ENCODE data around the gene PEX11A. TPM values are rescaled to one million over a fixed set of nuclear protein-coding genes. Genes with fewer than 3 reads are reported as not detected.

Gene PEX11A
- total RNA-seq, 2 donors from 2014 or later, result 0.16 to 0.37 TPM

- Mint-ChIP-seq H3K27ac (no peak overlapping the region), H3K27me3 (peaks cover 73% of the 10 kb centered on the region), H3K4me1 (peaks cover 12% of the 10 kb centered on the region), H3K4me3 (no peak overlapping the region), H3K36me3 (ENCODE audit: low read depth) (peaks cover 14% of the 10 kb centered on the region)
- no peak for ATAC-seq
- no peaks in the 10 kb centered on the region for H3K9me3 ChIP-seq (ENCODE audit: control insufficient read depth, low read length, poor library complexity, severe bottlenecking)
- no peak for DNase-seq
Measured at GRCh38 chr15:89657686-89658200, 32.8 kb downstream of the PEX11A start.

GRCh38 chr15:89656116-89656815 lies 34.3 kb downstream of the PEX11A start:
- no peak overlapping the region for H3K4me3 Mint-ChIP-seq
- no peak for ATAC-seq

GRCh38 chr15:89654847-89655805 lies 35.4 kb downstream of the PEX11A start, which contains the start of gene KIF7:
KIF7 (minus strand) TSS chr15:89655467; CDS start chr15:89652930, 2,537 bp downstream.
- H3K9me3 ChIP-seq (ENCODE audit: control insufficient read depth, low read length, poor library complexity, severe bottlenecking), result no peaks in the 10 kb centered on the region
- Mint-ChIP-seq H3K36me3 (ENCODE audit: low read depth) (peaks cover 12% of the 10 kb centered on the region), H3K27ac (no peak within 1 kb of the TSS), H3K4me3 (peak within 1 kb of the TSS; percentile 82), H3K4me1 (peaks cover 9% of the 10 kb centered on the region), H3K27me3 (peaks cover 72% of the 10 kb centered on the region)
- DNase-seq (no peak), ATAC-seq (peak; percentile 37)

More at GRCh38 chr15:89656116-89656815, 34.3 kb downstream of the PEX11A start:
- peaks cover 14% of the 10 kb centered on the region for H3K36me3 Mint-ChIP-seq (ENCODE audit: low read depth)
- H3K27me3 Mint-ChIP-seq, result peaks cover 75% of the 10 kb centered on the region
- no peak for DNase-seq
- no peak overlapping the region for H3K27ac Mint-ChIP-seq
- H3K4me1 Mint-ChIP-seq, result peaks cover 9% of the 10 kb centered on the region
- no peaks in the 10 kb centered on the region for H3K9me3 ChIP-seq (ENCODE audit: control insufficient read depth, low read length, poor library complexity, severe bottlenecking)

- H3K9me3 ChIP-seq (ENCODE audit: control insufficient read depth, low read length, poor library complexity, severe bottlenecking), result no peaks in the 10 kb centered on the region
- no peak for ATAC-seq
- no peak overlapping the region for H3K27ac Mint-ChIP-seq
- H3K4me3 Mint-ChIP-seq, result peak overlapping the region; percentile 72
- H3K27me3 Mint-ChIP-seq, result peaks cover 71% of the 10 kb centered on the region
- H3K36me3 Mint-ChIP-seq (ENCODE audit: low read depth), result peaks cover 12% of the 10 kb centered on the region
- no peak for DNase-seq
- H3K4me1 Mint-ChIP-seq, result peaks cover 9% of the 10 kb centered on the region
Measured at GRCh38 chr15:89654301-89654761, 36.2 kb downstream of the PEX11A start.

GRCh38 chr15:89653578-89653977 lies 37.0 kb downstream of the PEX11A start:
- H3K27me3 Mint-ChIP-seq, result peaks cover 66% of the 10 kb centered on the region
- H3K9me3 ChIP-seq (ENCODE audit: control insufficient read depth, low read length, poor library complexity, severe bottlenecking), result no peaks in the 10 kb centered on the region
- DNase-seq (no peak), ATAC-seq (no peak)
- H3K4me1 Mint-ChIP-seq, result peaks cover 9% of the 10 kb centered on the region
- no peak overlapping the region for H3K27ac Mint-ChIP-seq
- H3K36me3 Mint-ChIP-seq (ENCODE audit: low read depth), result peaks cover 9% of the 10 kb centered on the region
- no peak overlapping the region for H3K4me3 Mint-ChIP-seq

- Mint-ChIP-seq H3K27ac (no peak overlapping the region), H3K27me3 (peaks cover 60% of the 10 kb centered on the region), H3K36me3 (ENCODE audit: low read depth) (peaks cover 9% of the 10 kb centered on the region), H3K4me3 (no peak overlapping the region), H3K4me1 (peaks cover 9% of the 10 kb centered on the region)
- DNase-seq, result no peak
- no peaks in the 10 kb centered on the region for H3K9me3 ChIP-seq (ENCODE audit: control insufficient read depth, low read length, poor library complexity, severe bottlenecking)
- no peak for ATAC-seq
Measured at GRCh38 chr15:89652666-89653065, 37.9 kb downstream of the PEX11A start.

- peaks cover 58% of the 10 kb centered on the region for H3K27me3 Mint-ChIP-seq
- H3K9me3 ChIP-seq (ENCODE audit: control insufficient read depth, low read length, poor library complexity, severe bottlenecking), result no peaks in the 10 kb centered on the region
- DNase-seq (no peak), ATAC-seq (no peak)
- H3K36me3 Mint-ChIP-seq (ENCODE audit: low read depth), result peaks cover 9% of the 10 kb centered on the region
- H3K4me3 Mint-ChIP-seq, result no peak overlapping the region
- no peak overlapping the region for H3K27ac Mint-ChIP-seq
- H3K4me1 Mint-ChIP-seq, result peaks cover 11% of the 10 kb centered on the region
Measured at GRCh38 chr15:89652131-89652530, 38.4 kb downstream of the PEX11A start.

- Mint-ChIP-seq H3K4me3 (no peak overlapping the region), H3K27ac (no peak overlapping the region), H3K27me3 (peaks cover 40% of the 10 kb centered on the region), H3K36me3 (ENCODE audit: low read depth) (peaks cover 9% of the 10 kb centered on the region), H3K4me1 (peaks cover 15% of the 10 kb centered on the region)
- ATAC-seq (no peak), DNase-seq (no peak)
- no peaks in the 10 kb centered on the region for H3K9me3 ChIP-seq (ENCODE audit: control insufficient read depth, low read length, poor library complexity, severe bottlenecking)
Measured at GRCh38 chr15:89649716-89650115, 40.8 kb downstream of the PEX11A start.

- Mint-ChIP-seq H3K36me3 (ENCODE audit: low read depth) (peaks cover 5% of the 10 kb centered on the region), H3K4me3 (no peak overlapping the region), H3K27me3 (peaks cover 35% of the 10 kb centered on the region), H3K27ac (no peak overlapping the region), H3K4me1 (peaks cover 9% of the 10 kb centered on the region)
- no peaks in the 10 kb centered on the region for H3K9me3 ChIP-seq (ENCODE audit: control insufficient read depth, low read length, poor library complexity, severe bottlenecking)
- DNase-seq (no peak), ATAC-seq (no peak)
Measured at GRCh38 chr15:89649013-89649625, 41.4 kb downstream of the PEX11A start.

GRCh38 chr15:89648106-89649012 lies 42.2 kb downstream of the PEX11A start:
- Mint-ChIP-seq H3K4me1 (peaks cover 9% of the 10 kb centered on the region), H3K4me3 (no peak overlapping the region), H3K36me3 (ENCODE audit: low read depth) (peaks cover 4% of the 10 kb centered on the region), H3K27ac (no peak overlapping the region), H3K27me3 (peaks cover 27% of the 10 kb centered on the region)
- no peak for ATAC-seq
- no peaks in the 10 kb centered on the region for H3K9me3 ChIP-seq (ENCODE audit: control insufficient read depth, low read length, poor library complexity, severe bottlenecking)
- DNase-seq, result no peak

- DNase-seq, result peak; percentile 33 to 65 (median 53)
- Mint-ChIP-seq H3K27ac (peak overlapping the region; percentile 27), H3K4me3 (no peak overlapping the region), H3K4me1 (peaks cover 6% of the 10 kb centered on the region), H3K36me3 (ENCODE audit: low read depth) (no peaks in the 10 kb centered on the region), H3K27me3 (peaks cover 17% of the 10 kb centered on the region)
- peak; percentile 52 for ATAC-seq
- no peaks in the 10 kb centered on the region for H3K9me3 ChIP-seq (ENCODE audit: control insufficient read depth, low read length, poor library complexity, severe bottlenecking)
Measured at GRCh38 chr15:89647191-89647851, 43.2 kb downstream of the PEX11A start.

All from T-helper 17 cell (primary cell).